Fibroblast of pulmonary artery (primary cell): ENCODE data around the gene NOL4L.

Experiments
- DNase-seq: peaks from one replicate; pipeline ENCODE4 v3.0.0-alpha.2; 2010; ENCODE audit warnings: low read depth
- H3K4me3 ChIP-seq: replicated peaks from 2 replicates; pipeline ENCODE4 v1.5.1; 2011; ENCODE audit warnings: low read depth, mild to moderate bottlenecking, control low read depth, low read length, moderate library complexity
- CTCF ChIP-seq: IDR thresholded peaks from 2 replicates; pipeline ENCODE4 v1.5.1; 2011; ENCODE audit warnings: mild to moderate bottlenecking, control low read depth, low read length, inconsistent platforms; ENCODE audit errors: missing control alignments

NOL4L gene

GRCh38 chr20:32622585-32623468, 37.7 kb upstream of the NOL4L start:
- no peak for TF ChIP-seq CTCF
- no peak for DNase-seq
- H3K4me3 ChIP-seq, result no peak overlapping the region

- DNase-seq, result no peak
- no peak for TF ChIP-seq CTCF
- no peak overlapping the region for H3K4me3 ChIP-seq
These were observed 36.9 kb upstream of the NOL4L start for GRCh38 chr20:32621891-32622584.

GRCh38 chr20:32621071-32621890, 36.1 kb upstream of the NOL4L start:
- H3K4me3 ChIP-seq, result no peak overlapping the region
- DNase-seq, result no peak
- no peak for TF ChIP-seq CTCF

- TF ChIP-seq CTCF, result no peak
- no peak overlapping the region for H3K4me3 ChIP-seq
- DNase-seq, result no peak
These were observed 34.5 kb upstream of the NOL4L start for GRCh38 chr20:32619586-32619985.

GRCh38 chr20:32614772-32615171, 29.6 kb upstream of the NOL4L start:
- TF ChIP-seq CTCF, result no peak
- H3K4me3 ChIP-seq, result no peak overlapping the region
- DNase-seq, result no peak

GRCh38 chr20:32614303-32614702, 29.2 kb upstream of the NOL4L start:
- no peak for DNase-seq
- TF ChIP-seq CTCF, result no peak

More at GRCh38 chr20:32614303-32614702, 29.2 kb upstream of the NOL4L start:
- no peak overlapping the region for H3K4me3 ChIP-seq
